H1 (cell line): ENCODE data around the gene CGNL1. TPM values are rescaled to one million over a fixed set of nuclear protein-coding genes. Genes with fewer than 3 reads are reported as not detected.

Experiments
- BACH1 ChIP-seq: IDR thresholded peaks from 2 replicates; pipeline ENCODE4 v1.6.1; 2012; ENCODE audit warnings: low read length, improper control_type of control experiment
- GABPA ChIP-seq: IDR thresholded peaks from 2 replicates; pipeline ENCODE4 v1.6.1; 2011; ENCODE audit warnings: mild to moderate bottlenecking, low read length, moderate library complexity, borderline replicate concordance; ENCODE audit not compliant: insufficient read depth
- JUN ChIP-seq: IDR thresholded peaks from 2 replicates; pipeline ENCODE4 v1.6.1; 2011; ENCODE audit warnings: low read depth, mild to moderate bottlenecking, improper control_type of control experiment, low read length
- NANOG ChIP-seq: IDR thresholded peaks from 2 replicates; pipeline ENCODE4 v1.6.1; 2011; ENCODE audit warnings: low read length, low read depth, mild to moderate bottlenecking, inconsistent platforms; ENCODE audit not compliant: insufficient read depth, poor library complexity, severe bottlenecking
- POU5F1 ChIP-seq: IDR thresholded peaks from 2 replicates; pipeline ENCODE4 v1.6.1; 2011; ENCODE audit warnings: low read depth, mild to moderate bottlenecking, low read length, moderate library complexity
- polyA plus RNA-seq, 7 experiments: library from polyadenylated mRNA; depleted of rRNA in 3 of 7; stranded (reverse) in 5 of 7; unstranded in 2 of 7; fragments of >200 nt in 5 of 7; fragments of 200-250 nt in 2 of 7; gene quantifications; 1 replicate in 5 of 7; 2 replicates in 1 of 7; 4 replicates in 1 of 7; pipeline versions ENCODE4 v1.2.1 to v1.2.3, GENCODE V29; 2011 to 2013; ENCODE audit warnings: missing spikeins in 2 of 7, mixed read lengths in 2 of 7
- total RNA-seq: library from RNA; stranded (reverse); fragmentation: NEBNext Ultra II Directional; extraction: Animal tissue kit (Norgen Biotek cat#: 25700); gene quantifications from 2 replicates; pipeline ENCODE4 v1.2.1, GENCODE V29; 2021
- TF ChIP-seq, protein P1 (sequence below): IDR thresholded peaks from 2 replicates; pipeline ENCODE4 v1.6.1; 2012; ENCODE audit warnings: inconsistent platforms

Gene CGNL1
- total and polyA plus RNA-seq, 2 of the 8 experiments (the other 6 are each of a cell fraction or from before 2014, with no cell fraction given) = 21.8 to 75.6 TPM

DNA sequence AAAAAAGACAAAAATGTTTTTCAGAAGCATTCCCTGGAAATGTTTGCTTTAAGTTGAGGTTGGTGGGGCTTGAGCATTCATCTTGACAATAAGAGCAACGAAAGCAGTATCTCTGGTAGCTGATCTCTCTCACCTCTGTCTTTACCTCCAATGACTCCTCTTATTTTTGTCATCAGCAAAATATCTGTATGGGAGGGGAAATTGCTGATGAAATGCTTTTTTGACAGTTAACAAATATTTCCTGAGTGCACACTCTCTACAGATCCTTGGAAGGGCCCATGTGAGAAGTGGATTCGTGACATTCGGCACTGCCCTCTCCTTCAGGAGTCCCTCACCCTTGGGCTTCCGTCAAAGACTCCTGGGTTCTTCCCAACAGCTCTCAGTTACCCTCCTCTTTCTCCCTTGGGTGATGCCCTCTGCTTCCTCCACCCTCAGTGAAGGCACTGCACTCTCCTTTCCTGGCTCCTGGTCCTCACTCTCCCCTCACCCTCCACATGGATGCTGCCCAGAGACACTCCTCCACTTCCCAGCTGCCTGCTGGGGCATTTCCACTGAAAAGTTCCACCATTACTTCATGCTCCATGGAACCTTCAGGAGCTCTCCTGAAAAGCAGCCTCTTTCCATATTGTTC, 2.9 kb upstream of the CGNL1 start (continued):
- TF ChIP-seq, protein P1, sequence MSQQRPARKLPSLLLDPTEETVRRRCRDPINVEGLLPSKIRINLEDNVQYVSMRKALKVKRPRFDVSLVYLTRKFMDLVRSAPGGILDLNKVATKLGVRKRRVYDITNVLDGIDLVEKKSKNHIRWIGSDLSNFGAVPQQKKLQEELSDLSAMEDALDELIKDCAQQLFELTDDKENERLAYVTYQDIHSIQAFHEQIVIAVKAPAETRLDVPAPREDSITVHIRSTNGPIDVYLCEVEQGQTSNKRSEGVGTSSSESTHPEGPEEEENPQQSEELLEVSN = no peak
- TF ChIP-seq JUN (no peak), BACH1 (no peak), POU5F1 (no peak), NANOG (no peak), GABPA (no peak)
